Coronary artery (tissue), 2 donors: ENCODE data around the gene TFCP2L1.

Source experiments
- DNase-seq: peaks from one replicate; pipeline ENCODE4 v3.0.0-alpha.2; 2017; ENCODE audit warnings: low spot score
- H3K27ac ChIP-seq, 2 donors: fragments of 200-600 bp; sonication (generic); one replicate each; pipeline ENCODE4 v1.5.1; 2016 to 2019
- H3K4me3 ChIP-seq: fragments of 200-600 bp; sonication (generic); 2 replicates; pipeline ENCODE4 v1.5.1; 2016; ENCODE audit warnings: mild to moderate bottlenecking, moderate library complexity
- TF ChIP-seq, protein P1 (sequence below): fragments of 200-600 bp; sonication (generic); IDR thresholded peaks from one replicate; pipeline ENCODE4 v1.5.1; 2019; ENCODE audit warnings: antibody characterized with exemption

The TFCP2L1 gene

DNA sequence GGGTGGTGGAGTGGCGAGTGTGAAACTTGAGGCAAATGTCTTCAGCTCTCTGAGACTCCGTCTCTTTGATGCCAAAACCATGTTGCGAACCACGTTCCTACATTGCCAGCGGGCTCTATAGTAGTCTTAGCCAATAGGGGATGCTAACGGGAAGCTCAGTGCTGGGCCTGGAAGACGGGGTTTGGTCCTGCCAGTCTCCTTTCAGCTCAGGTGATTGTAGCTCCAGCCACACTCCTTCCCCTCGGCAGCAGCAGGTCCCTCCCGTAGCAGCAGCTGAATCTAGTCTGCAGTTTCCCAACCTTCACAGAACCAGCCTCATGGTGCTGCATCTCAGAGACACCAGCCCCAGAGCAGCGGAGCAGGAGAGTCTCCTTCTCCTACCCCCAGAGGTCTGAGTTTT is 109.7 kb downstream of the TFCP2L1 start:
- H3K27ac ChIP-seq = no peak overlapping the region
- TF ChIP-seq, protein P1, sequence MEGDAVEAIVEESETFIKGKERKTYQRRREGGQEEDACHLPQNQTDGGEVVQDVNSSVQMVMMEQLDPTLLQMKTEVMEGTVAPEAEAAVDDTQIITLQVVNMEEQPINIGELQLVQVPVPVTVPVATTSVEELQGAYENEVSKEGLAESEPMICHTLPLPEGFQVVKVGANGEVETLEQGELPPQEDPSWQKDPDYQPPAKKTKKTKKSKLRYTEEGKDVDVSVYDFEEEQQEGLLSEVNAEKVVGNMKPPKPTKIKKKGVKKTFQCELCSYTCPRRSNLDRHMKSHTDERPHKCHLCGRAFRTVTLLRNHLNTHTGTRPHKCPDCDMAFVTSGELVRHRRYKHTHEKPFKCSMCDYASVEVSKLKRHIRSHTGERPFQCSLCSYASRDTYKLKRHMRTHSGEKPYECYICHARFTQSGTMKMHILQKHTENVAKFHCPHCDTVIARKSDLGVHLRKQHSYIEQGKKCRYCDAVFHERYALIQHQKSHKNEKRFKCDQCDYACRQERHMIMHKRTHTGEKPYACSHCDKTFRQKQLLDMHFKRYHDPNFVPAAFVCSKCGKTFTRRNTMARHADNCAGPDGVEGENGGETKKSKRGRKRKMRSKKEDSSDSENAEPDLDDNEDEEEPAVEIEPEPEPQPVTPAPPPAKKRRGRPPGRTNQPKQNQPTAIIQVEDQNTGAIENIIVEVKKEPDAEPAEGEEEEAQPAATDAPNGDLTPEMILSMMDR = no peak
- no peak for DNase-seq
- H3K4me3 ChIP-seq = no peak overlapping the region

DNA sequence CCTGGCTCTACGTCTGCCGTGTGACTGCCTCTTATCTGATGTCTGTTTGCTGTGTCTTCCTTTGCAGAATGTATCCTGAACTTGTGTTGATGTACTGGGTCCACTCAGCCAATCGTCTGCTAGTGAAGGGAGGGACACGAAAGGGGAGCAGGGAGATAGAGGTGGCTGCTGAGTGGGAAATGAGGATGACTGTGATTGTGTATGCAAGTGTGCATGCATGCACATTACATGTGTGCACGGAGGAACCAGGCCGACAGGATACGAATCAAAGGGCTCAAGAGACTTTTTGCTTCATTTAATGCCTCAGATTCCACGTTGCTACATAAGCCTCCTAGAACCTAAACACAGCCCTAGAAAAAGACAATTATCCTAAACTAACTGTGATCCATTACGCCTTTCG is 111.2 kb downstream of the TFCP2L1 start:
- Histone ChIP-seq H3K27ac (no peak overlapping the region), H3K4me3 (no peak overlapping the region)
- peak; percentile 33 for DNase-seq
- TF ChIP-seq, protein P1 = no peak

DNA sequence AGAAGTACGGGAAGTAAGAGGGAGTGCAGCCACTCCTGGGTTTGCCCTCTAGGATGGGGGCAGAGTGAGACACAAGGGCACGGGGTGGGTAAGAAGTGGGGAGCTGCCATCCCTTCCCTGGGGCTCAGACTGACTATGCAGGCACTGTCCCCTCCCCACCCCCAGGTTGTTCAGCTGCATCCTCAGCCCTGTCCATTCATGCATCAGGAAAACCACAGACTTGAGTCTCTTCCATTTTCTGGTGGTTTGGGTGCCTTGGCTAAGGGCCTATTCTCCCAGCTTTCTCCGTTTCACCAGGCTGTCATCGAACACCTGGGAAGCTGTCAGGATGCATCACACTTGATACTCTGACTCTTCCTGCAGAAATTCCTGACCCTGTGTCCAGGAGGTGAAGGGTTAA is 111.9 kb downstream of the TFCP2L1 start:
- TF ChIP-seq, protein P1 = no peak
- peak; percentile 14 for DNase-seq
- H3K4me3 ChIP-seq = no peak overlapping the region
- no peak overlapping the region for H3K27ac ChIP-seq

DNA sequence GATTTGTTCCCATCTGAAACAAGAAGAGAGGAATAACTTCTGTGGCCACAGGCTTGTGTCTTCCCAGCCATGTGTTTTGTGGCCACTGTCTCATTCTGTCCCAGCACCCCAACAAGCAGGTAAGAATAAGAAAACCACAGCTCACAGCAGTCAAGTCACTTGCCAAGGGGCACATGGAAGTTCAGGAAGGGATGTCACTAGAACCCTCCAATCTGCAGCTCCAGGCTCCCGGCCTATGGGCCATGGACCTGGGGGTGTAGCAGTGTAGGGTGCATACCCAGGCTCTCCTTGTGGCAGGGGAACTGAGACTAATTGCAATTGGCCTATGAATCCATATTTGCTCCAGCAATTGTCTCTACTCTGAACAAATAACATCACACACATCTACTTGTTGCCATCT is 112.5 kb downstream of the TFCP2L1 start:
- Histone ChIP-seq H3K27ac (no peak overlapping the region), H3K4me3 (no peak overlapping the region)
- TF ChIP-seq, protein P1 = no peak
- DNase-seq = peak; percentile 38

DNA sequence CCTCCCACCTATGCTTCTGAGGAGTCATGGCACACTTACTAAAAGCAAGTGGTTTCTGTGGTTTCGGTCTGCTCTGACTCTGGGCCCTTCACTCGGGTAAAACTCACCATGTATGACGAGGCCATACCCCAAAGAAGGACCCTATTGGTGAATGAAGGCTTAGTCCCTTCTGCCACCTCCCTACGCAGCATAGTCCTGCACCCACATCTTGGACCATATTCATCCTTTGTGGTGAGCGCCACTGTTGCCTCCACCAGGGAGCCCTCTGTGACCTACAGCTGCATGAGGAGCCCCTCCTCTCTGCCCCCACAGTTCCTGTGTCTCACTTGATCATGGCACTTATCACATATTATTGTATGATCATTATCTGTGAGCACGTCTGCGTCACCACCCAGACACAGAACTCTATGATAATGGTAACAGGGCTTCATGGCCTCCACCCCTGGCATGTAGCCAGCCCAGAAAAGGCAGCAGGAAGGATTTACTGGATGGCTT is 113.3 kb downstream of the TFCP2L1 start:
- TF ChIP-seq, protein P1 = no peak
- H3K4me3 ChIP-seq = no peak overlapping the region
- no peak overlapping the region for H3K27ac ChIP-seq
- DNase-seq = peak; percentile 19

DNA sequence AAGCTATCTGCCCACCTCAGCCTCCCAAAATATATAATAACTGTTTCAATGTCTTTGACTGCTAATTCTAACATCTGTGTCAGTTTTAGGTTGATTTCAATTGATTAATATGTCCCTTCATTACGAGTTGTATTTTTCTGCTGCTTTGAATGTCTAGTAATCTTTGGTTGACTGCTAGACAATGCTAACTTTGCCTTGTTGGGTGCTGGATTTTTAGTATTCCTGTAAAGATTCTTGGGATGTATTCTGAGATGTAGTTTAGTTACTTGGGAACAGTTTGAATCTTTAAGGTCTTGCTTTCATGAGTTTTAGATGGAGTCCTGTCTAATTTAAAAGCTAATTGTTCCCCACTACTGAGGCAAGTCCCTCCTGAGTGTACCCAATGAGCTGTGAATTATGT is 114.4 kb downstream of the TFCP2L1 start:
- Histone ChIP-seq H3K4me3 (no peak overlapping the region), H3K27ac (no peak overlapping the region)
- TF ChIP-seq, protein P1 = no peak
- DNase-seq = no peak

DNA sequence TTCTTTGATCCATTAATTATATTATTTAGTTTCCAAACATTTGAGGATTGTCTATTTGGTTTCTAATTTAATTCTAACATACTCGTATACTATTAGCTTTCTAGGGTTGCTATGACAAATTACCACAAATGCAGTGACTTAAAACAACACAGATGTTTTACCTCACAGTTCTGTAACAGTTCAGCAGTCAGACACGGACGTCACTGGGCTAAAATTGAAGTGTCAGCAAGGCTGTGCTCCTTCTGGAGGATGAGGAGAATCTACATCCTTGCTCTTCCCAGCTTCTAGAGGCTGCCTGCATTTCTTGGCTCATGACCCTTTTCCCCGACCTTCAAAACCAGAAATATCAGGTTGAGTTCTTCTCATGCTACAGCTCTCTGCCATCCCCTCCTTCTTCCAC is 117.6 kb downstream of the TFCP2L1 start:
- no peak overlapping the region for H3K4me3 ChIP-seq
- TF ChIP-seq, protein P1 = no peak
- peak; percentile 12 for DNase-seq
- H3K27ac ChIP-seq = no peak overlapping the region
